Smooth muscle cell (in vitro differentiated cells): ENCODE measurements around the gene TRIM62. TPM values are rescaled to one million over a fixed set of nuclear protein-coding genes. Genes with fewer than 3 reads are reported as not detected.
A peak's percentile ranks its signal among the peaks of the same experiment; 100 is the strongest.
"Not testable (repeated sequence)": the region's sequence is repeated elsewhere in the genome, so short reads cannot be mapped to it uniquely, and the experiment has no call there.

Experiments used
- DNase-seq: peaks from one replicate; lab custom pipeline; 2025; ENCODE audit not compliant: unreplicated experiment; lab: John Stamatoyannopoulos, UW
- H2AFZ ChIP-seq: fragments of 200-600 bp; sonication (generic); 2 replicates; pipeline ENCODE4 v1.6.0; 2016; ENCODE audit warnings: antibody characterized with exemption, low read depth, mild to moderate bottlenecking
- H3F3A ChIP-seq: fragments of 200-600 bp; sonication (generic); 2 replicates; pipeline ENCODE4 v1.6.0; 2017; ENCODE audit warnings: antibody characterized with exemption, low read depth
- H3K27ac ChIP-seq: fragments of 200-600 bp; sonication (generic); 2 replicates; pipeline ENCODE4 v1.5.1; 2016; ENCODE audit warnings: low read depth, mild to moderate bottlenecking
- H3K27me3 ChIP-seq: fragments of 200-600 bp; sonication (generic); 2 replicates; pipeline ENCODE4 v1.6.1; 2016; ENCODE audit warnings: low read depth, mild to moderate bottlenecking
- H3K36me3 ChIP-seq: fragments of 200-600 bp; sonication (generic); 2 replicates; pipeline ENCODE4 v1.5.1; 2016; ENCODE audit warnings: low read depth
- H3K4me1 ChIP-seq: fragments of 200-600 bp; sonication (generic); 2 replicates; pipeline ENCODE4 v1.5.1; 2016; ENCODE audit warnings: low read depth
- H3K4me2 ChIP-seq: fragments of 200-600 bp; sonication (generic); 2 replicates; pipeline ENCODE4 v1.6.0; 2016; ENCODE audit warnings: mild to moderate bottlenecking
- H3K4me3 ChIP-seq: fragments of 200-600 bp; sonication (generic); 2 replicates; pipeline ENCODE4 v1.5.1; 2016; ENCODE audit warnings: mild to moderate bottlenecking
- H3K79me2 ChIP-seq: fragments of 200-600 bp; sonication (generic); 2 replicates; pipeline ENCODE4 v1.6.0; 2016; ENCODE audit warnings: low read depth, mild to moderate bottlenecking
- H3K9ac ChIP-seq: fragments of 200-600 bp; sonication (generic); 2 replicates; pipeline ENCODE4 v1.6.0; 2016; ENCODE audit warnings: low read depth
- H3K9me3 ChIP-seq: fragments of 200-600 bp; sonication (generic); replicated peaks from 2 replicates; pipeline ENCODE4 v1.5.1; 2016; ENCODE audit warnings: low read depth
- H4K20me1 ChIP-seq: fragments of 200-600 bp; sonication (generic); 2 replicates; pipeline ENCODE4 v1.6.0; 2016; ENCODE audit warnings: low read depth
- CTCF ChIP-seq: fragments of 200-600 bp; sonication (generic); IDR thresholded peaks from 2 replicates; pipeline ENCODE4 v1.5.1; 2017; ENCODE audit warnings: borderline replicate concordance, mild to moderate bottlenecking, antibody characterized with exemption; ENCODE audit not compliant: insufficient read depth, poor library complexity, severe bottlenecking
- WGBS: methylation state at CpG from one replicate; pipeline ENCODE4 v1.1.7; 2016; ENCODE audit warnings: low lambda C conversion rate; 5-methylcytosine and 5-hydroxymethylcytosine counted together
- polyA plus RNA-seq: library from polyadenylated mRNA; unstranded; fragments of >200 nt; fragmentation: Nextera tagmentation; extraction: Ambion mirVana; gene quantifications from 2 replicates; pipeline ENCODE4 v1.2.1, GENCODE V29; 2016
- total RNA-seq: library from RNA; depleted of rRNA; stranded (reverse); fragments of >200 nt; gene quantifications from 2 replicates; pipeline ENCODE4 v1.2.3, GENCODE V29; 2014

TRIM62 gene
- total and polyA plus RNA-seq, 2 experiments from 2014 or later: 1.3 to 3.9 TPM

DNA sequence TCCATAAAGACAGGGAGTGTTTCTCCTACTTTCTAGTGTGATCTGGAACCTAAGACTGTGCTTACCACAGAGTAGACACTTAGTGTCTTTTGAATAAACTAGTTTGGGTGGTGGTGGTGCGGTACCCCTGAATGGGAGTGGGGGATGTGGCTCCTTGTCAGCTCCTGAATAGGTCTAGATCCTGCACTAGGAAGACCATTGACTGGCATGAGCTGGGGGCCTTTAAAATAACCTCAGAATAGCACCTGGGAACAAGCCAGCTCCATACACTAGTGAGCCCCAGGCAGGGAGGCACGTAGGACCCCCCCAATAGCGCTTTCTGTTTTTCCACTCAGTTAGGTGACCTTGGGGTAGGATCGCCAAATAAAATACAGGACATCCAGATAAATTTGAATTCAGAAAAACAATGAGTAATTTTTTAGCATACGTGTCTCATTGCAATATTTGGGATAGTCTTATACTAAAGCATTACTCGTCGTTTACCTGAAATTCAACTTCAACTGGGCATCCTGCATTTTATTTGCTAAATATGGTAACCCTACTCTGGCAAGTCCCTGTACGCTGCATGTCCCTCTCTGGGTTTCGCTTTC, 55.3 kb downstream of the TRIM62 start:
- Histone ChIP-seq H4K20me1 (no peaks in the 10 kb centered on the region), H3K4me2 (no peak overlapping the region), H2AFZ (no peak overlapping the region), H3F3A (no peaks in the 10 kb centered on the region), H3K9me3 (no peaks in the 10 kb centered on the region), H3K9ac (no peak overlapping the region), H3K4me1 (no peaks in the 10 kb centered on the region), H3K4me3 (peak overlapping the region; percentile 27), H3K36me3 (no peaks in the 10 kb centered on the region), H3K27ac (no peak overlapping the region), H3K27me3 (no peaks in the 10 kb centered on the region), H3K79me2 (no peaks in the 10 kb centered on the region)
- TF ChIP-seq CTCF: no peak
- 94% methylated on average over 9 of the region's 9 CpGs for WGBS
- DNase-seq: no peak

DNA sequence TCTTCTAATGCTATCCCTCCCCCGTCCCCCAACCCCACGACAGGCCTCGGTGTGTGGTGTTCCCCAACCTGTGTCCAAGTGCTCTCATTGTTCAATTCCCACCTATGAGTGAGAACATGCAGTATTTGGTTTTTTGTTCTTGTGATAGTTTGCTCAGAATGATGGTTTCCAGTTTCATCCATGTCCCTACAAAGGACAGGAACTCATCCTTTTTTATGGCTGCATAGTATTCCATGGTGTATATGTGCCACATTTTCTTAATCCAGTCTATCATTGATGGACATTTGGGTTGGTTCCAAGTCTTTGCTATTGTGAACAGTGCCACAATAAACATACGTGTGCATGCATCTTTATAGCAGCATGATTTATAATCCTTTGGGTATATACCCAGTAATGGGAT, 57.2 kb downstream of the TRIM62 start:
- WGBS: 97% methylated on average over 4 of the region's 4 CpGs
- H3F3A ChIP-seq, DNase-seq: not testable (repeated sequence)

GRCh38 chr1:33123266-33123665, 58.6 kb downstream of the TRIM62 start:
- no peaks in the 10 kb centered on the region for H3K4me1 ChIP-seq
- TF ChIP-seq CTCF: no peak

More for the DNA sequence above, 57.2 kb downstream of the TRIM62 start:
- not testable (repeated sequence) for H3K9ac ChIP-seq, H3K27ac ChIP-seq, H3K9me3 ChIP-seq, H3K36me3 ChIP-seq, H3K4me2 ChIP-seq, H2AFZ ChIP-seq, H4K20me1 ChIP-seq, H3K27me3 ChIP-seq, H3K79me2 ChIP-seq, H3K4me3 ChIP-seq, H3K4me1 ChIP-seq

DNA sequence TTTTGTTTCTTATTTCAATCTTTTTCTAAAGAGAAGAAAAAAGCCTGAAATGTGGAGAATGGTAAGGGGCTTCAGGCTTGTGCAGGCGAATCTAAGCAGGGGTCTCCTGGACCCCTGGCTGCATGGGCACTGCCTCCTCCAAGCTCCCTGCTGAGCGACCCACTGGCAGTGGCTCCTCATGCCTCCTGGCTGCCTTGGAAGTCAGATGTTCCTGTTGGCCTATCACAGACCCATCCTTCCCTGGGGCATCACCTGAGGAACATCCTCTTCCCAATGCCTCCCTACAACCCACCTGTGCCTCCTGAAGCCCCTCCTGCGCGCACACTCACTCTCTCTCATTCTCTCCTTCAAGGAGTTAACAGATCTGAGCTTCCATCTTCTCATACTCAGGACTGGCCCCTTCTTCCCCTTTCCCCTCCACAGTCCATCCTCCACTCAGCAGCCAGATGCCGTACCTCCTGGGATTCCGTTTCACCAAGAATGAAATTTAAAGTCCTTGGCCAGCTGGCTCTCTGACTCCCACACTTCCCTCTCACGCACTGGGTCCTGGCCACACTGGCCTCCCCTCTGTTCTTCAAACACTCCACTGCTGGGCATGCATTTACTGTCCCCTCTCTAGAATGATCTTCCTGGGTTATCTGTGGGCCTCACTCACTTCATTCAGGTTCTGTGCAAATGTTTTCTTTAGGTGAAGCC, 59.2 kb downstream of the TRIM62 start:
- Histone ChIP-seq H4K20me1 (no peaks in the 10 kb centered on the region), H2AFZ (no peak overlapping the region), H3K4me3 (no peak overlapping the region), H3K4me2 (no peak overlapping the region), H3K4me1 (no peaks in the 10 kb centered on the region), H3K27ac (no peak overlapping the region), H3K79me2 (no peaks in the 10 kb centered on the region), H3K36me3 (no peaks in the 10 kb centered on the region), H3K27me3 (no peaks in the 10 kb centered on the region), H3K9me3 (no peaks in the 10 kb centered on the region), H3F3A (no peaks in the 10 kb centered on the region), H3K9ac (no peak overlapping the region)
- DNase-seq: no peak
- WGBS: 90% methylated on average over 7 of the region's 7 CpGs
- no peak for TF ChIP-seq CTCF

More at GRCh38 chr1:33123266-33123665, 58.6 kb downstream of the TRIM62 start:
- H3K4me2 ChIP-seq: no peak overlapping the region
- H3K79me2 ChIP-seq: no peaks in the 10 kb centered on the region
- WGBS: 83% methylated on average over 3 of the region's 3 CpGs
- H3K27ac ChIP-seq: no peak overlapping the region
- no peaks in the 10 kb centered on the region for H4K20me1 ChIP-seq
- no peak overlapping the region for H2AFZ ChIP-seq
- H3K36me3 ChIP-seq: no peaks in the 10 kb centered on the region
- no peak for DNase-seq
- H3K9ac ChIP-seq: no peak overlapping the region
- no peaks in the 10 kb centered on the region for H3K27me3 ChIP-seq
- H3F3A ChIP-seq: no peaks in the 10 kb centered on the region
- no peak overlapping the region for H3K4me3 ChIP-seq
- no peaks in the 10 kb centered on the region for H3K9me3 ChIP-seq
